ENCODE measurements around the gene TMEM59L. TPM values are rescaled to one million over a fixed set of nuclear protein-coding genes. Genes with fewer than 3 reads are reported as not detected.

Gene TMEM59L
- total and polyA plus RNA-seq, 10 of the 15 experiments (the other 5 are each of a cell fraction or from before 2014, with no cell fraction given) = 0.06 TPM; not detected in 9

DNA sequence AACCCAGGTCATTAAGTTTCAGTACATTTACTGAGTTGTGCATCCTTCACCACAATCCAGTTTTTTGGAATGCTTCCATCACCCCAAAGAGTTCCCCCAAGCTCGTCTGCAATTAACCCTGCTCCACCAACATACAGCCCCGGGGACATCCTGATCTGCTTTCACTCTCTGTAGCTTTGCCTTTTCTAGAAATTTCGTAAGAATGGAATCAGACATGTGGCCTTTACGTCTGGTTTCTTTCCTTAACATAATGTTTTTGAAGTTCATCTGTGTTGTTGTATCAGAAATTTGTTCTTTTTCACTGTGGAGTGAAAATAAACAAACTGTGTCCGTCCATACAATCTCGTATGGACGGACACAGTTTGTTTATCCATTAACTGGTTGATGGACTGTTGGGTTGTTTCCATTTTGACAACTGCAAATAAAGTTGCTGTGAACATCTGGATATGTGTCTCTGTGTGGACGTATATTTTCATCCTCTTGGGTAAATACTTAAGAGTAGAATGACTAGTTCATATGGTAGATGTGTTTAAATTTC lies 27.1 kb downstream of the TMEM59L start:
- in situ Hi-C loops (cut with MboI) (no loop called here), intact Hi-C loops (cut with micrococcal nuclease; ENCODE audit: unreplicated experiment) (no loop called here)
- POLR2A ChIA-PET = interaction anchor here (0.6 to 1.2 kb wide), 3 partner anchors 10 to 81 kb away, joined by 3 to 7 read pairs (median 4); no protein-coding TSS in a partner anchor

More for the DNA sequence above, 27.1 kb downstream of the TMEM59L start:
- no peak overlapping the region for H3K4me2 ChIP-seq (ENCODE audit: control insufficient read depth, insufficient read depth)
- no peak for FAIRE-seq
- DNase-seq (ENCODE audit: low read depth, low spot score) = no peak
- H4K20me1 ChIP-seq (ENCODE audit: control insufficient read depth, insufficient read depth) = no peaks in the 10 kb centered on the region
- RAD21 ChIA-PET (ENCODE audit: unreplicated experiment) = interaction anchor here (0.7 to 1.0 kb wide), 2 partner anchors 114 to 132 kb away, joined by 3 to 4 read pairs; no protein-coding TSS in a partner anchor
- no TSS peak for BruUV-seq (replicated peaks)
- no peak overlapping the region for H3K27ac ChIP-seq (ENCODE audit: control insufficient read depth, insufficient read depth)
- no peak overlapping the region for H2AFZ ChIP-seq (ENCODE audit: control insufficient read depth, low read depth, low read length)
- no peak overlapping the region for H3K9ac ChIP-seq (ENCODE audit: control insufficient read depth, insufficient read depth, low read length)
- TF ChIP-seq MXI1 (IDR thresholded peaks at IDR 0.05; ENCODE audit: low read depth, low read length) (no peak), HDGF (IDR thresholded peaks at IDR 0.05) (no peak), STAT1 (conservative IDR thresholded peaks at IDR 0.05) (no peak), POU2F2 (IDR thresholded peaks at IDR 0.05; ENCODE audit: borderline replicate concordance, low read depth, low read length) (no peak)
- TF ChIP-seq, protein P1, sequence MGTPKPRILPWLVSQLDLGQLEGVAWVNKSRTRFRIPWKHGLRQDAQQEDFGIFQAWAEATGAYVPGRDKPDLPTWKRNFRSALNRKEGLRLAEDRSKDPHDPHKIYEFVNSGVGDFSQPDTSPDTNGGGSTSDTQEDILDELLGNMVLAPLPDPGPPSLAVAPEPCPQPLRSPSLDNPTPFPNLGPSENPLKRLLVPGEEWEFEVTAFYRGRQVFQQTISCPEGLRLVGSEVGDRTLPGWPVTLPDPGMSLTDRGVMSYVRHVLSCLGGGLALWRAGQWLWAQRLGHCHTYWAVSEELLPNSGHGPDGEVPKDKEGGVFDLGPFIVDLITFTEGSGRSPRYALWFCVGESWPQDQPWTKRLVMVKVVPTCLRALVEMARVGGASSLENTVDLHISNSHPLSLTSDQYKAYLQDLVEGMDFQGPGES (IDR thresholded peaks at IDR 0.05) = no peak
- TF ChIP-seq, protein P2, sequence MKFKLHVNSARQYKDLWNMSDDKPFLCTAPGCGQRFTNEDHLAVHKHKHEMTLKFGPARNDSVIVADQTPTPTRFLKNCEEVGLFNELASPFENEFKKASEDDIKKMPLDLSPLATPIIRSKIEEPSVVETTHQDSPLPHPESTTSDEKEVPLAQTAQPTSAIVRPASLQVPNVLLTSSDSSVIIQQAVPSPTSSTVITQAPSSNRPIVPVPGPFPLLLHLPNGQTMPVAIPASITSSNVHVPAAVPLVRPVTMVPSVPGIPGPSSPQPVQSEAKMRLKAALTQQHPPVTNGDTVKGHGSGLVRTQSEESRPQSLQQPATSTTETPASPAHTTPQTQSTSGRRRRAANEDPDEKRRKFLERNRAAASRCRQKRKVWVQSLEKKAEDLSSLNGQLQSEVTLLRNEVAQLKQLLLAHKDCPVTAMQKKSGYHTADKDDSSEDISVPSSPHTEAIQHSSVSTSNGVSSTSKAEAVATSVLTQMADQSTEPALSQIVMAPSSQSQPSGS (IDR thresholded peaks at IDR 0.05; ENCODE audit: low read length) = no peak
- no peak for ATAC-seq
- peaks cover 9% of the 10 kb centered on the region for H3K4me1 ChIP-seq (ENCODE audit: control insufficient read depth, insufficient read depth, low read length)
- CTCF ChIA-PET = interaction anchor here (0.6 to 1.8 kb wide), 3 partner anchors 46 to 219 kb away, joined by 3 to 4 read pairs (median 3); no protein-coding TSS in a partner anchor
- no peaks in the 10 kb centered on the region for H3K36me3 ChIP-seq (ENCODE audit: control insufficient read depth in 2 of 2, insufficient read depth in 2 of 2, low read length in 1 of 2)
- peaks cover 14% of the 10 kb centered on the region for H3K79me2 ChIP-seq (ENCODE audit: control insufficient read depth, insufficient read depth, low read length)
- H3K9me3 ChIP-seq (replicated peaks; ENCODE audit: control insufficient read depth, insufficient read depth, low read length) = no peaks in the 10 kb centered on the region
- SMC1A ChIA-PET (ENCODE audit: uncharacterized antibody, unreplicated experiment) = interaction anchor here (1.4 kb wide), 1 partner anchor 9 kb away, joined by 3 read pairs; no protein-coding TSS in a partner anchor
- H3K27me3 ChIP-seq (replicated peaks in 1 of 2; ENCODE audit: control insufficient read depth in 2 of 2, insufficient read depth in 2 of 2, low read length in 1 of 2) = no peaks in the 10 kb centered on the region
- WGBS (ENCODE audit: insufficient coverage, insufficient replicate concordance, low lambda C conversion rate, missing lambda C conversion rate) = 86% methylated on average over 8 of the region's 8 CpGs
- no peak overlapping the region for H3K4me3 ChIP-seq
